Body of pancreas (tissue), 4 donors: Measurements from ENCODE around the gene METTL8. TPM values are rescaled to one million over a fixed set of nuclear protein-coding genes. Genes with fewer than 3 reads are reported as not detected.

ENCODE experiments used
- ATAC-seq: fragments of 150-250 bp; one replicate; pipeline ENCODE4 v1.9.1; 2016
- DNase-seq, 4 donors: peaks; one replicate each; pipeline ENCODE4 v3.0.0-alpha.2; 2019
- H3K27ac ChIP-seq, 4 donors: fragments of 200-600 bp; sonication (generic); 1 replicate in 3 of 4; 2 replicates in 1 of 4; pipeline versions ENCODE4 v1.5.1 to v1.6.1; 2016 to 2019; ENCODE audit warnings: mild to moderate bottlenecking in 1 of 4, mixed read lengths in 1 of 4, moderate library complexity in 1 of 4
- H3K27me3 ChIP-seq, 2 donors: fragments of 200-600 bp; sonication (generic); one replicate each; pipeline ENCODE4 v1.6.0; 2016; ENCODE audit warnings: mild to moderate bottlenecking in 1 of 2
- H3K36me3 ChIP-seq, 2 donors: fragments of 200-600 bp; sonication (generic); replicated peaks in 1 of 2; 2 replicates each; pipeline ENCODE4 v1.5.1; 2016; ENCODE audit warnings: low read depth in 2 of 2; ENCODE audit not compliant: insufficient read depth in 1 of 2
- H3K4me1 ChIP-seq: fragments of 200-600 bp; sonication (generic); one replicate; pipeline ENCODE4 v1.6.0; 2016
- H3K4me3 ChIP-seq, 2 donors: fragments of 200-600 bp; sonication (generic); 1 replicate in 1 of 2; 2 replicates in 1 of 2; pipeline ENCODE4 v1.5.1; 2016 to 2019
- H3K9me3 ChIP-seq, 3 donors: fragments of 200-600 bp; sonication (generic); 1 replicate in 2 of 3; 2 replicates in 1 of 3; pipeline ENCODE4 v1.5.1; 2016
- CTCF ChIP-seq, 7 experiments: fragments of 450-650 bp in 4 of 7; fragments of 200-600 bp in 3 of 7; sonication (generic) in 3 of 7; IDR thresholded peaks; one replicate each; pipeline ENCODE4 v1.5.1; 2016 to 2019; ENCODE audit warnings: antibody characterized with exemption in 7 of 7
- POLR2A ChIP-seq, 3 donors: fragments of 450-650 bp; IDR thresholded peaks; one replicate each; pipeline ENCODE4 v1.6.1; 2016; ENCODE audit warnings: antibody characterized with exemption in 3 of 3, mild to moderate bottlenecking in 2 of 3
- WGBS, 2 donors: methylation state at CpG; one replicate each; pipeline ENCODE4 v1.1.5; 2017; 5-methylcytosine and 5-hydroxymethylcytosine counted together
- intact Hi-C: fragments of 100-400 bp; cut with DNase I; formaldehyde crosslinking; loops from one replicate; pipeline ENCODE4 v1.15.1; 2023
- total RNA-seq, 2 donors: library from RNA; depleted of rRNA; stranded (reverse); fragments of >200 nt; gene quantifications; one replicate each; pipeline ENCODE4 v1.1.0, GENCODE V29; 2016

METTL8 gene
- total RNA-seq, 2 donors from 2014 or later: 14.8 to 17.4 TPM

GRCh38 chr2:171399292-171399691, 34.5 kb downstream of the METTL8 start:
- peaks cover 8% of the 10 kb centered on the region for H3K4me1 ChIP-seq
- intact Hi-C loops: no loop called here
- H3K4me3 ChIP-seq: no peak overlapping the region
- no peaks in the 10 kb centered on the region for H3K27me3 ChIP-seq
- H3K36me3 ChIP-seq: no peaks in the 10 kb centered on the region
- DNase-seq: no peak
- TF ChIP-seq POLR2A (IDR thresholded peaks at IDR 0.05): no peak
- TF ChIP-seq CTCF (IDR thresholded peaks at IDR 0.05): no peak
- H3K27ac ChIP-seq: no peak overlapping the region
- no peaks in the 10 kb centered on the region for H3K9me3 ChIP-seq
- no peak for ATAC-seq

- Histone ChIP-seq H3K9me3 (no peaks in the 10 kb centered on the region), H3K27me3 (no peaks in the 10 kb centered on the region), H3K36me3 (no peaks in the 10 kb centered on the region), H3K4me1 (no peaks in the 10 kb centered on the region), H3K4me3 (no peak overlapping the region), H3K27ac (no peak overlapping the region)
- WGBS, 2 donors: 28 to 36% methylated on average over 1 of the region's 1 CpG
- ATAC-seq (no peak), DNase-seq (no peak)
- intact Hi-C loops: no loop called here
- TF ChIP-seq CTCF (IDR thresholded peaks at IDR 0.05): no peak
- no peak for TF ChIP-seq POLR2A (IDR thresholded peaks at IDR 0.05)
Measured at GRCh38 chr2:171394164-171394740, 39.5 kb downstream of the METTL8 start.

- WGBS, 2 donors: 83 to 100% methylated on average over 1 of the region's 1 CpG
- no peaks in the 10 kb centered on the region for H3K27me3 ChIP-seq
- H3K4me3 ChIP-seq: no peak overlapping the region
- H3K9me3 ChIP-seq: no peaks in the 10 kb centered on the region
- intact Hi-C loops: no loop called here
- no peaks in the 10 kb centered on the region for H3K36me3 ChIP-seq
- TF ChIP-seq POLR2A (IDR thresholded peaks at IDR 0.05) (no peak), CTCF (IDR thresholded peaks at IDR 0.05) (no peak)
- H3K4me1 ChIP-seq: no peaks in the 10 kb centered on the region
- DNase-seq: no peak
- ATAC-seq: no peak
- no peak overlapping the region for H3K27ac ChIP-seq
Measured at GRCh38 chr2:171393487-171393886, 40.3 kb downstream of the METTL8 start.

GRCh38 chr2:171391532-171391931, 42.3 kb downstream of the METTL8 start:
- WGBS, 2 donors: 86 to 90% methylated on average over 2 of the region's 2 CpGs
- DNase-seq (no peak), ATAC-seq (no peak)
- Histone ChIP-seq H3K36me3 (no peaks in the 10 kb centered on the region), H3K9me3 (no peaks in the 10 kb centered on the region), H3K27ac (no peak overlapping the region), H3K4me3 (no peak overlapping the region), H3K27me3 (no peaks in the 10 kb centered on the region), H3K4me1 (no peaks in the 10 kb centered on the region)
- TF ChIP-seq CTCF (IDR thresholded peaks at IDR 0.05) (no peak), POLR2A (IDR thresholded peaks at IDR 0.05) (no peak)
- intact Hi-C loops: no loop called here

GRCh38 chr2:171390941-171391516, 42.8 kb downstream of the METTL8 start:
- ATAC-seq (no peak), DNase-seq (no peak)
- Histone ChIP-seq H3K27ac (no peak overlapping the region), H3K4me1 (no peaks in the 10 kb centered on the region), H3K36me3 (no peaks in the 10 kb centered on the region), H3K27me3 (no peaks in the 10 kb centered on the region), H3K4me3 (no peak overlapping the region), H3K9me3 (no peaks in the 10 kb centered on the region)
- WGBS, 2 donors: 84 to 93% methylated on average over 1 of the region's 1 CpG
- intact Hi-C loops: no loop called here
- no peak for TF ChIP-seq POLR2A (IDR thresholded peaks at IDR 0.05)
- TF ChIP-seq CTCF (IDR thresholded peaks at IDR 0.05): no peak
